Hematopoietic multipotent progenitor cell treated with erythropoietin and hydrocortisone succinate and interleukin-3 and kit ligand, for 15 days (in vitro differentiated cells): Measurements from ENCODE around the gene SORD.
"Not testable (repeated sequence)": the region's sequence is repeated elsewhere in the genome, so short reads cannot be mapped to it uniquely, and the experiment has no call there.

ENCODE experiments used
- DNase-seq: peaks from one replicate; pipeline ENCODE4 v3.0.0-alpha.2; 2015; ENCODE audit warnings: low spot score

The SORD gene

GRCh38 chr15:45062301-45062700, 39.3 kb downstream of the SORD start:
- DNase-seq: not testable (repeated sequence)

- no peak for DNase-seq
Measured at GRCh38 chr15:45064386-45064785, 41.4 kb downstream of the SORD start.

GRCh38 chr15:45069942-45070360, 47.0 kb downstream of the SORD start:
- DNase-seq: not testable (repeated sequence)

GRCh38 chr15:45073602-45074001, 50.6 kb downstream of the SORD start:
- not testable (repeated sequence) for DNase-seq

GRCh38 chr15:45075440-45076320, 52.7 kb downstream of the SORD start:
- not testable (repeated sequence) for DNase-seq

- not testable (repeated sequence) for DNase-seq
Measured at GRCh38 chr15:45077391-45077790, 54.4 kb downstream of the SORD start.

GRCh38 chr15:45079201-45079600, 56.2 kb downstream of the SORD start:
- DNase-seq: not testable (repeated sequence)

GRCh38 chr15:45079628-45080246, 56.7 kb downstream of the SORD start:
- not testable (repeated sequence) for DNase-seq

GRCh38 chr15:45080593-45080992, 57.6 kb downstream of the SORD start:
- DNase-seq: not testable (repeated sequence)

- not testable (repeated sequence) for DNase-seq
Measured at GRCh38 chr15:45082412-45082811, 59.4 kb downstream of the SORD start.

- no peak for DNase-seq
Measured at GRCh38 chr15:45083223-45083622, 60.2 kb downstream of the SORD start.

GRCh38 chr15:45084163-45084562, 61.2 kb downstream of the SORD start:
- no peak for DNase-seq

GRCh38 chr15:45087513-45087912, 64.5 kb downstream of the SORD start:
- DNase-seq: no peak

GRCh38 chr15:45088801-45089711, 66.1 kb downstream of the SORD start:
- DNase-seq: no peak

- no peak for DNase-seq
Measured at GRCh38 chr15:45089712-45090373, 66.8 kb downstream of the SORD start.

GRCh38 chr15:45091161-45091560, 68.2 kb downstream of the SORD start:
- no peak for DNase-seq

GRCh38 chr15:45091576-45091975, 68.6 kb downstream of the SORD start:
- no peak for DNase-seq

- no peak for DNase-seq
Measured at GRCh38 chr15:45093013-45093412, 70.0 kb downstream of the SORD start.

GRCh38 chr15:45093622-45094357, 70.8 kb downstream of the SORD start:
- DNase-seq: no peak

GRCh38 chr15:45094358-45094730, 71.3 kb downstream of the SORD start:
- DNase-seq: no peak

- no peak for DNase-seq
Measured at GRCh38 chr15:45095661-45096060, 72.7 kb downstream of the SORD start.
